Measurements from ENCODE around the gene MGST2. TPM values are rescaled to one million over a fixed set of nuclear protein-coding genes. Genes with fewer than 3 reads are reported as not detected.
"Not testable (repeated sequence)": the region's sequence is repeated elsewhere in the genome, so short reads cannot be mapped to it uniquely, and the experiment has no call there.

The MGST2 gene
- 8.6 TPM for total RNA-seq

GRCh38 chr4:139665690-139666529, at the start of gene MGST2:
MGST2 (plus strand) TSS chr4:139665819; CDS start chr4:139666020, 201 bp downstream.
- DNase-seq = peak; percentile 43

- no peak for DNase-seq
Observed at GRCh38 chr4:139617702-139618490, 47.7 kb upstream of the MGST2 start.

GRCh38 chr4:139619644-139620043, 46.0 kb upstream of the MGST2 start:
- DNase-seq = no peak

- no peak for DNase-seq
Observed at GRCh38 chr4:139622901-139623381, 42.7 kb upstream of the MGST2 start.

GRCh38 chr4:139624441-139625092, 41.1 kb upstream of the MGST2 start:
- no peak for DNase-seq

- DNase-seq = no peak
Observed at GRCh38 chr4:139625093-139625455, 40.5 kb upstream of the MGST2 start.

- DNase-seq = no peak
Observed at GRCh38 chr4:139625482-139625881, 40.1 kb upstream of the MGST2 start.

GRCh38 chr4:139628184-139629012, 37.2 kb upstream of the MGST2 start:
- DNase-seq = no peak

GRCh38 chr4:139629436-139630125, 36.0 kb upstream of the MGST2 start:
- DNase-seq = no peak

- no peak for DNase-seq
Observed at GRCh38 chr4:139630126-139630495, 35.5 kb upstream of the MGST2 start.

GRCh38 chr4:139630991-139631390, 34.6 kb upstream of the MGST2 start:
- no peak for DNase-seq

GRCh38 chr4:139631791-139632190, 33.8 kb upstream of the MGST2 start:
- DNase-seq = no peak

GRCh38 chr4:139632739-139633138, 32.9 kb upstream of the MGST2 start:
- DNase-seq = not testable (repeated sequence)

- no peak for DNase-seq
Observed at GRCh38 chr4:139633195-139633594, 32.4 kb upstream of the MGST2 start.

GRCh38 chr4:139633661-139634060, 32.0 kb upstream of the MGST2 start:
- no peak for DNase-seq

- DNase-seq = no peak
Observed at GRCh38 chr4:139635966-139636365, 29.7 kb upstream of the MGST2 start.

GRCh38 chr4:139638306-139638705, 27.3 kb upstream of the MGST2 start:
- DNase-seq = not testable (repeated sequence)

- no peak for DNase-seq
Observed at GRCh38 chr4:139639654-139640053, 26.0 kb upstream of the MGST2 start.

GRCh38 chr4:139641218-139641617, 24.4 kb upstream of the MGST2 start:
- DNase-seq = no peak

GRCh38 chr4:139642364-139642763, 23.3 kb upstream of the MGST2 start:
- DNase-seq = no peak

All from occipital lobe (tissue), 2 donors.